ENCODE data around the gene GNAI3.

The GNAI3 gene

GRCh38 chr1:109582021-109582420 is 33.6 kb downstream of the GNAI3 start:
- DNase-seq (ENCODE audit: low spot score): no peak
- H3K27ac ChIP-seq: no peak overlapping the region
- POLR2A ChIA-PET (ENCODE audit: low non-redundant PET): no interaction called here
- CTCF ChIA-PET: no interaction called here
- TF ChIP-seq, protein P1, sequence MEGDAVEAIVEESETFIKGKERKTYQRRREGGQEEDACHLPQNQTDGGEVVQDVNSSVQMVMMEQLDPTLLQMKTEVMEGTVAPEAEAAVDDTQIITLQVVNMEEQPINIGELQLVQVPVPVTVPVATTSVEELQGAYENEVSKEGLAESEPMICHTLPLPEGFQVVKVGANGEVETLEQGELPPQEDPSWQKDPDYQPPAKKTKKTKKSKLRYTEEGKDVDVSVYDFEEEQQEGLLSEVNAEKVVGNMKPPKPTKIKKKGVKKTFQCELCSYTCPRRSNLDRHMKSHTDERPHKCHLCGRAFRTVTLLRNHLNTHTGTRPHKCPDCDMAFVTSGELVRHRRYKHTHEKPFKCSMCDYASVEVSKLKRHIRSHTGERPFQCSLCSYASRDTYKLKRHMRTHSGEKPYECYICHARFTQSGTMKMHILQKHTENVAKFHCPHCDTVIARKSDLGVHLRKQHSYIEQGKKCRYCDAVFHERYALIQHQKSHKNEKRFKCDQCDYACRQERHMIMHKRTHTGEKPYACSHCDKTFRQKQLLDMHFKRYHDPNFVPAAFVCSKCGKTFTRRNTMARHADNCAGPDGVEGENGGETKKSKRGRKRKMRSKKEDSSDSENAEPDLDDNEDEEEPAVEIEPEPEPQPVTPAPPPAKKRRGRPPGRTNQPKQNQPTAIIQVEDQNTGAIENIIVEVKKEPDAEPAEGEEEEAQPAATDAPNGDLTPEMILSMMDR (conservative IDR thresholded peaks at IDR 0.05; ENCODE audit: low read depth): no peak

GRCh38 chr1:109584766-109585165 is 36.4 kb downstream of the GNAI3 start:
- H3K27ac ChIP-seq: no peak overlapping the region
- TF ChIP-seq, protein P1 (conservative IDR thresholded peaks at IDR 0.05; ENCODE audit: low read depth): no peak
- CTCF ChIA-PET: no interaction called here
- DNase-seq (ENCODE audit: low spot score): no peak
- POLR2A ChIA-PET (ENCODE audit: low non-redundant PET): no interaction called here

- CTCF ChIA-PET: no interaction called here
- POLR2A ChIA-PET (ENCODE audit: low non-redundant PET): no interaction called here
- no peak overlapping the region for H3K27ac ChIP-seq
- DNase-seq (ENCODE audit: low spot score): no peak
- TF ChIP-seq, protein P1 (conservative IDR thresholded peaks at IDR 0.05; ENCODE audit: low read depth): no peak
These were observed 37.6 kb downstream of the GNAI3 start for GRCh38 chr1:109586055-109586454.

DNA sequence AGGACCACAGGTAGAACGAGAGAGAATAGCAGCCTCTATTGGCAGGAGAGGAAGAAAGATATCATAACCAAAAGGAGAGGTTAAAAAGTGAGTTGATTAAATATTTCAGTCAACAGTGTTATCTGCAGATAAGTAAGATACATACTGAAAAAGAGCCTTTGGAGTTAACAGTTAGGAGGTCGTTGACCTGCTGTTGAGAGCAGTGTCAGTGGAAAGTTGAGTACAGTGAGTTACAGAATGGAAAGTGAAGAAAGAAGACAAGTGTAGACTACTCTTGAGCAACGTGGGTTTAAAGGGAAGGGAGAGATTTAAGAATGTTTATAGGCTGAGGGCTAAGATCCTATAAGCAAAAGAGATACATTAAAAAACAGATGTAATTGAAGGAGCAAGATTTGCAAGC is 40.8 kb downstream of the GNAI3 start:
- POLR2A ChIA-PET (ENCODE audit: low non-redundant PET): no interaction called here
- CTCF ChIA-PET: no interaction called here
- H3K27ac ChIP-seq: no peak overlapping the region
- no peak for DNase-seq (ENCODE audit: low spot score)
- TF ChIP-seq, protein P1 (conservative IDR thresholded peaks at IDR 0.05; ENCODE audit: low read depth): no peak

- no peak for DNase-seq (ENCODE audit: low spot score)
- TF ChIP-seq, protein P1 (conservative IDR thresholded peaks at IDR 0.05; ENCODE audit: low read depth): no peak
- ChIA-PET CTCF (no interaction called here), POLR2A (ENCODE audit: low non-redundant PET) (no interaction called here)
- H3K27ac ChIP-seq: no peak overlapping the region
These were observed 41.3 kb downstream of the GNAI3 start for GRCh38 chr1:109589679-109590078.

DNA sequence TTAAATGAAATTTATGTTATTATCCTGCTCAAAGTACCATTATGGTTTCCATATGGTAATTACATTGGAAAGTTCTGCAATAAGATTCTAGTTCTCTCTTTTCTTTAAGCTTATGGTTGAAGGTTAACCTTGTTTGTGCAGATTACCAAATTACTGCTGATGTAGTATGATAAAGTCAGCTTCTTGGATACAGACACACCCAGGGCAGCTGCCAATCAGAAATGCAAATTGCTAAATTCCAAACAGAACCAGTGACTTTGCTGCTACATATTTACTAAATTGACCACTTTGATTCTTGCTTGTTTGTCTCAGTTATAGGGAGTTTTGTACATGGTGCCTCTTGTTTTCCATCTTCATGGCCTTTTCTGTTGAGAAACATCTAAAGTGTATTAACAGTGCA is 44.5 kb downstream of the GNAI3 start:
- TF ChIP-seq, protein P1 (conservative IDR thresholded peaks at IDR 0.05; ENCODE audit: low read depth): no peak
- H3K27ac ChIP-seq: no peak overlapping the region
- DNase-seq (ENCODE audit: low spot score): no peak
- CTCF ChIA-PET: no interaction called here
- POLR2A ChIA-PET (ENCODE audit: low non-redundant PET): no interaction called here

DNA sequence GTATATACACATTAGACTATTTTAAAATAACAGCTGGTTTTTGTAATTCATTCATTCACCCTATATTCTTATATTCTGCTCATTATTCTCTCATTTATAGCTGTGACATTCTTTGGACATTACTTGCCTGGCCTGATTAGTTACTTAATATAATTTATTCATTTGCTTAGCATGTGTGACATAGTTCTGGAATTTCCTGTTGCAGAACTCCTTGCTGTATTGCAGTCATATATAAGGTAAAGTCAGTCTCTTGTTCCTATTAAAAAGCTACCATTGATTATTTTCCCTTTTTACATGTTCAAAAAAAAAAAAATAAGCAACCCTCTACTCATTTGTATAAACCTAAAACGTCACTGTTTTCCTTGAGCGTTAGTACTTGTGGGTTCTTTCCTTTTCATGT is 47.1 kb downstream of the GNAI3 start:
- H3K27ac ChIP-seq: no peak overlapping the region
- CTCF ChIA-PET: interaction anchor here (0.7 to 1.1 kb wide), 2 partner anchors 49 to 98 kb away, joined by 3 to 4 read pairs; no protein-coding TSS in a partner anchor
- POLR2A ChIA-PET (ENCODE audit: low non-redundant PET): no interaction called here
- TF ChIP-seq, protein P1 (conservative IDR thresholded peaks at IDR 0.05; ENCODE audit: low read depth): no peak
- DNase-seq (ENCODE audit: low spot score): no peak
